ENCODE measurements around the gene CCR5. TPM values are rescaled to one million over a fixed set of nuclear protein-coding genes. Genes with fewer than 3 reads are reported as not detected.
"Not testable (repeated sequence)": the region's sequence is repeated elsewhere in the genome, so short reads cannot be mapped to it uniquely, and the experiment has no call there.

CCR5 gene
- 1 to 10 TPM in 1 of 2 donors, under 1 TPM in 1; 0.57 to 1.9 TPM for total RNA-seq

DNA sequence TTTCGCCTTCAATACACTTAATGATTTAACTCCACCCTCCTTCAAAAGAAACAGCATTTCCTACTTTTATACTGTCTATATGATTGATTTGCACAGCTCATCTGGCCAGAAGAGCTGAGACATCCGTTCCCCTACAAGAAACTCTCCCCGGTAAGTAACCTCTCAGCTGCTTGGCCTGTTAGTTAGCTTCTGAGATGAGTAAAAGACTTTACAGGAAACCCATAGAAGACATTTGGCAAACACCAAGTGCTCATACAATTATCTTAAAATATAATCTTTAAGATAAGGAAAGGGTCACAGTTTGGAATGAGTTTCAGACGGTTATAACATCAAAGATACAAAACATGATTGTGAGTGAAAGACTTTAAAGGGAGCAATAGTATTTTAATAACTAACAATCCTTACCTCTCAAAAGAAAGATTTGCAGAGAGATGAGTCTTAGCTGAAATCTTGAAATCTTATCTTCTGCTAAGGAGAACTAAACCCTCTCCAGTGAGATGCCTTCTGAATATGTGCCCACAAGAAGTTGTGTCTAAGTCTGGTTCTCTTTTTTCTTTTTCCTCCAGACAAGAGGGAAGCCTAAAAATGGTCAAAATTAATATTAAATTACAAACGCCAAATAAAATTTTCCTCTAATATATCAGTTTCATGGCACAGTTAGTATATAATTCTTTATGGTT is at the start of gene CCR5:
CCR5 (plus strand) TSS at position 108 of the 680 bp plus-strand sequence. CDS start 1,957 bp downstream, outside the sequence.
- no peak for DNase-seq
- no peak within 1 kb of the TSS for H3K4me3 ChIP-seq
- TF ChIP-seq, protein P1, sequence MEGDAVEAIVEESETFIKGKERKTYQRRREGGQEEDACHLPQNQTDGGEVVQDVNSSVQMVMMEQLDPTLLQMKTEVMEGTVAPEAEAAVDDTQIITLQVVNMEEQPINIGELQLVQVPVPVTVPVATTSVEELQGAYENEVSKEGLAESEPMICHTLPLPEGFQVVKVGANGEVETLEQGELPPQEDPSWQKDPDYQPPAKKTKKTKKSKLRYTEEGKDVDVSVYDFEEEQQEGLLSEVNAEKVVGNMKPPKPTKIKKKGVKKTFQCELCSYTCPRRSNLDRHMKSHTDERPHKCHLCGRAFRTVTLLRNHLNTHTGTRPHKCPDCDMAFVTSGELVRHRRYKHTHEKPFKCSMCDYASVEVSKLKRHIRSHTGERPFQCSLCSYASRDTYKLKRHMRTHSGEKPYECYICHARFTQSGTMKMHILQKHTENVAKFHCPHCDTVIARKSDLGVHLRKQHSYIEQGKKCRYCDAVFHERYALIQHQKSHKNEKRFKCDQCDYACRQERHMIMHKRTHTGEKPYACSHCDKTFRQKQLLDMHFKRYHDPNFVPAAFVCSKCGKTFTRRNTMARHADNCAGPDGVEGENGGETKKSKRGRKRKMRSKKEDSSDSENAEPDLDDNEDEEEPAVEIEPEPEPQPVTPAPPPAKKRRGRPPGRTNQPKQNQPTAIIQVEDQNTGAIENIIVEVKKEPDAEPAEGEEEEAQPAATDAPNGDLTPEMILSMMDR (IDR thresholded peaks at IDR 0.05), result no peak
- H3K4me1 ChIP-seq, result no peaks in the 10 kb centered on the region
- no peaks in the 10 kb centered on the region for H3K9me3 ChIP-seq
- no peaks in the 10 kb centered on the region for H3K36me3 ChIP-seq
- intact Hi-C loops (cut with DNase I), result loop anchor here (5.0 kb wide), 2 partner anchors 94 to 289 kb away; no protein-coding TSS in a partner anchor
- H3K27ac ChIP-seq, result peak within 1 kb of the TSS; percentile 7
- H3K27me3 ChIP-seq, result no peaks in the 10 kb centered on the region
- peak within 1 kb of the TSS in 1 of 2 donors; percentile 9 for H3K9ac ChIP-seq (ENCODE audit: low read depth in 2 of 2, low read length in 2 of 2)

GRCh38 chr3:46321461-46322104 is 49.2 kb upstream of the CCR5 start:
- no peaks in the 10 kb centered on the region for H3K9me3 ChIP-seq
- no peaks in the 10 kb centered on the region for H3K27me3 ChIP-seq
- no peaks in the 10 kb centered on the region for H3K4me1 ChIP-seq
- H3K4me3 ChIP-seq, result no peak overlapping the region
- no peak for DNase-seq
- TF ChIP-seq, protein P1 (IDR thresholded peaks at IDR 0.05), result no peak
- H3K27ac ChIP-seq, result no peak overlapping the region
- H3K36me3 ChIP-seq, result no peaks in the 10 kb centered on the region
- intact Hi-C loops (cut with DNase I), result no loop called here
- no peak overlapping the region for H3K9ac ChIP-seq (ENCODE audit: low read depth in 2 of 2, low read length in 2 of 2)

DNA sequence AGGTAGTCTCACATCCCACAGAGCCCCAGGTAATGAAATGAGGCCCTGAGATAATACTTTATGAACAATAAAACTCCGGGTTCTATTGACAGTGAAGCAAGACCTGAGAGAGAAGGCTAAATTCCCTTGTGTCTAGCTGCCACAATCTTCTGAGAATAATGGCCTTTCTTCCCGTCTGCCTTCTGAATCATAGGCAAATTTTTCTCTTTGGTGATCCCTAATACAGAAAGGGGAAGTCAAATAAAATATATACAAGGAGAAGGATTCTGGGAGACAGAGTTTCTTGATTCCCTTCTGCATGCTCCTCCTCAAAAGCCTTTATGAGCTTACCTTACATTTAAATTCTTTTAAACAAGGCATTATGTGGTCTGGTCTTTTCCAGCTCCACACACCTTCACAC is 46.7 kb upstream of the CCR5 start:
- Histone ChIP-seq H3K4me1 (no peaks in the 10 kb centered on the region), H3K27ac (no peak overlapping the region), H3K9me3 (no peaks in the 10 kb centered on the region), H3K27me3 (no peaks in the 10 kb centered on the region), H3K9ac (ENCODE audit: low read depth in 2 of 2, low read length in 2 of 2) (no peak overlapping the region), H3K4me3 (no peak overlapping the region), H3K36me3 (no peaks in the 10 kb centered on the region)
- intact Hi-C loops (cut with DNase I), result no loop called here
- DNase-seq, result no peak
- TF ChIP-seq, protein P1 (IDR thresholded peaks at IDR 0.05), result no peak

- intact Hi-C loops (cut with DNase I), result no loop called here
- no peak for DNase-seq
- Histone ChIP-seq H3K36me3 (no peaks in the 10 kb centered on the region), H3K9me3 (no peaks in the 10 kb centered on the region), H3K9ac (ENCODE audit: low read depth in 2 of 2, low read length in 2 of 2) (no peak overlapping the region), H3K4me3 (no peak overlapping the region), H3K27me3 (no peaks in the 10 kb centered on the region), H3K4me1 (no peaks in the 10 kb centered on the region), H3K27ac (no peak overlapping the region)
- TF ChIP-seq, protein P1 (IDR thresholded peaks at IDR 0.05), result no peak
Observed at GRCh38 chr3:46325645-46326300, 45.0 kb upstream of the CCR5 start.

DNA sequence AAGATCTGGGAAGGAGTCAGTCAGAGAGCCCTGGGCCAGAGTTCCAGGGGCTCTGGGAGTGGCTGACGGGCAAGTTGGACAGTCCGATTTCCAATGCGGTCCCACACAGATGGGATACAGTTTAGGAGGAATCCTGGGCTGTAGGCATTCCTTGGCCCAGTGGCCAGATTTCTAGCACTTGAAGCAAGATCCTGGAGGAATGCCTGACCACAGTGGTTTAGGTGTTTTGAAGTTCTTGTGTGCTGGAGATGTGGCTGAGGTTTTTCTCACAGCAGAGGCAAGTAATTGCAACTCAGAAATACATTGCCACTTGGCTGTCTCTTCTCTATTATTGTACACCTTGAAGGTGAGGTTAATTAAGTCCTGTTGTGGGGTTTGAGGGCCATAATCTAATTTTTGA is 40.1 kb upstream of the CCR5 start:
- H3K9ac ChIP-seq (ENCODE audit: low read depth in 2 of 2, low read length in 2 of 2); intact Hi-C loops (cut with DNase I); H3K9me3 ChIP-seq; H3K27me3 ChIP-seq; H3K27ac ChIP-seq; H3K36me3 ChIP-seq; H3K4me1 ChIP-seq; H3K4me3 ChIP-seq; DNase-seq: not testable (repeated sequence)
